Endothelial cell of umbilical vein (primary cell): Measurements from ENCODE around the gene NDUFS2. TPM values are rescaled to one million over a fixed set of nuclear protein-coding genes. Genes with fewer than 3 reads are reported as not detected.

ENCODE experiments used
- BruUV-seq: library from RNA; stranded (reverse); fragments of 400-500 nt; replicated peaks from 2 replicates; lab custom pipeline; 2021; lab: Mats Ljungman, UMichigan
- CTCF ChIA-PET: fragments of 300-600, 350-600 bp; sonication (Branson Sonifier 250); formaldehyde crosslinking; loops from one replicate; lab custom pipeline; 2021; ENCODE audit warnings: antibody characterized with exemption, inconsistent platforms; lab: Charles Lee
- POLR2A ChIA-PET: fragments of 300-600, 350-600 bp; sonication (Branson Sonifier 250); formaldehyde crosslinking; loops from one replicate; lab custom pipeline; 2021; ENCODE audit warnings: antibody characterized with exemption, inconsistent platforms; lab: Charles Lee
- DNase-seq: peaks from one replicate; pipeline ENCODE4 v3.0.0-alpha.2; 2011; ENCODE audit warnings: low read depth, low spot score
- FAIRE-seq: peaks from 2 replicates; lab custom pipeline; 2011; peaks lifted over from hg19 to GRCh38; lab: Jason Lieb, UNC
- H2AFZ ChIP-seq: 2 replicates; pipeline ENCODE4 v1.6.0; 2012; ENCODE audit warnings: low read depth, low read length, control low read depth, inconsistent platforms
- H3K27ac ChIP-seq: 2 replicates; pipeline ENCODE4 v1.5.1; 2011; ENCODE audit warnings: low read depth, mild to moderate bottlenecking, control low read depth, low read length, moderate library complexity; ENCODE audit not compliant: insufficient read depth
- H3K27me3 ChIP-seq, 2 experiments: 2 replicates each; pipeline versions ENCODE4 v1.6.0 to v1.6.1; 2011; ENCODE audit warnings: low read length in 2 of 2, mixed read lengths in 1 of 2; ENCODE audit not compliant: control insufficient read depth in 2 of 2, insufficient read depth in 2 of 2
- H3K36me3 ChIP-seq, 2 experiments: 2 replicates in 1 of 2; 3 replicates in 1 of 2; pipeline ENCODE4 v1.5.1; 2011; ENCODE audit warnings: low read length in 2 of 2, mild to moderate bottlenecking in 1 of 2, moderate library complexity in 1 of 2; ENCODE audit not compliant: control insufficient read depth in 2 of 2, insufficient read depth in 2 of 2; ENCODE audit errors: extremely low read depth in 1 of 2
- H3K4me1 ChIP-seq: 3 replicates; pipeline ENCODE4 v1.5.1; 2011; ENCODE audit warnings: mild to moderate bottlenecking, low read length; ENCODE audit not compliant: control insufficient read depth, insufficient read depth; ENCODE audit errors: extremely low read depth
- H3K4me2 ChIP-seq: 2 replicates; pipeline ENCODE4 v1.6.1; 2011; ENCODE audit warnings: low read length, control low read depth, mixed read lengths; ENCODE audit not compliant: insufficient read depth
- H3K4me3 ChIP-seq, 3 experiments: fragments of 200-600 bp in 1 of 3; sonication (generic), shearing (Covaris generic) in 1 of 3; replicated peaks in 1 of 3; 2 replicates each; pipeline ENCODE4 v1.5.1; 2011 to 2016; ENCODE audit warnings: control low read depth in 3 of 3, low read length in 3 of 3, mild to moderate bottlenecking in 2 of 3, inconsistent platforms in 1 of 3, low read depth in 1 of 3, moderate library complexity in 1 of 3; ENCODE audit not compliant: insufficient read depth in 1 of 3
- H3K79me2 ChIP-seq: 2 replicates; pipeline ENCODE4 v1.6.0; 2012; ENCODE audit warnings: low read length, inconsistent platforms; ENCODE audit not compliant: control insufficient read depth, insufficient read depth
- H3K9ac ChIP-seq: replicated peaks from 2 replicates; pipeline ENCODE3; 2011; ENCODE audit warnings: low read length, control low read depth; ENCODE audit not compliant: insufficient read depth; ENCODE audit errors: extremely low read depth
- H3K9me1 ChIP-seq: replicated peaks from 3 replicates; pipeline ENCODE4 v1.6.0; 2011; ENCODE audit warnings: mild to moderate bottlenecking, low read length; ENCODE audit not compliant: control insufficient read depth, insufficient read depth; ENCODE audit errors: extremely low read depth
- H3K9me3 ChIP-seq: replicated peaks from 2 replicates; pipeline ENCODE4 v1.5.1; 2012; ENCODE audit warnings: low read length, inconsistent platforms; ENCODE audit not compliant: control insufficient read depth, insufficient read depth
- H4K20me1 ChIP-seq: replicated peaks from 2 replicates; pipeline ENCODE3; 2011; ENCODE audit warnings: mild to moderate bottlenecking, low read length; ENCODE audit not compliant: control insufficient read depth, insufficient read depth; ENCODE audit errors: extremely low read depth
- EZH2 ChIP-seq: IDR thresholded peaks from 2 replicates; pipeline ENCODE4 v1.6.1; 2012; ENCODE audit warnings: borderline replicate concordance, low read depth, mild to moderate bottlenecking, moderate library complexity, low read length, inconsistent platforms; ENCODE audit not compliant: severe bottlenecking
- GATA2 ChIP-seq: IDR thresholded peaks from 2 replicates; pipeline ENCODE4 v1.7.0; 2011; ENCODE audit warnings: low read depth, mild to moderate bottlenecking, moderate library complexity, mixed read lengths, low read length; ENCODE audit not compliant: insufficient read length, insufficient read depth
- JUN ChIP-seq: IDR thresholded peaks from 2 replicates; pipeline ENCODE4 v1.6.1; 2011; ENCODE audit warnings: borderline replicate concordance, low read depth; ENCODE audit not compliant: insufficient read length, insufficient read depth
- MYC ChIP-seq: IDR thresholded peaks from one replicate; pipeline ENCODE4 v1.6.1; 2011; ENCODE audit warnings: mild to moderate bottlenecking, low read depth, low read length
- POLR2A ChIP-seq: IDR thresholded peaks from 2 replicates; pipeline ENCODE4 v1.6.1; 2012; ENCODE audit warnings: low read depth, mild to moderate bottlenecking, control low read depth, low read length
- POLR2AphosphoS5 ChIP-seq: IDR thresholded peaks from 2 replicates; pipeline ENCODE4 v1.6.1; 2012; ENCODE audit warnings: low read depth, mild to moderate bottlenecking, control low read depth, low read length, moderate library complexity; ENCODE audit not compliant: insufficient read depth
- dilution Hi-C: fragments of 300-500 bp; cut with MboI; formaldehyde crosslinking; loops from one replicate; pipeline ENCODE4 v1.15.0; 2019; ENCODE audit warnings: low sequenced_read_pairs; ENCODE audit not compliant: extremely low pct_ligation_motif_present
- intact Hi-C: fragments of 100-400 bp; cut with micrococcal nuclease; formaldehyde crosslinking; loops from one replicate; pipeline ENCODE4 v1.10.0; 2022
- polyA plus RNA-seq, 4 experiments: library from polyadenylated mRNA; depleted of rRNA in 3 of 4; stranded (reverse) in 3 of 4; unstranded in 1 of 4; fragments of >200 nt; gene quantifications; 2 replicates each; pipeline versions ENCODE4 v1.2.1 to v1.2.3, GENCODE V29; 2011 to 2012; ENCODE audit warnings: missing spikeins in 1 of 4
- total RNA-seq: library from RNA; stranded (reverse); gene quantifications from 2 replicates; pipeline ENCODE4 v1.2.3, GENCODE V29; 2021
- TF ChIP-seq, protein P1 (sequence below), 2 donors: IDR thresholded peaks; 1 replicate in 1 of 2; 2 replicates in 1 of 2; pipeline ENCODE4 v1.5.1; 2011; ENCODE audit warnings: low read length in 2 of 2, mild to moderate bottlenecking in 2 of 2, moderate library complexity in 2 of 2, control low read depth in 1 of 2, inconsistent platforms in 1 of 2, low read depth in 1 of 2; ENCODE audit not compliant: insufficient read depth in 1 of 2; ENCODE audit errors: extremely low read depth in 1 of 2
- TF ChIP-seq, protein P2 (sequence below): IDR thresholded peaks from 2 replicates; pipeline ENCODE4 v1.6.1; 2011; ENCODE audit not compliant: insufficient read depth, insufficient read length

The NDUFS2 gene
- total and polyA plus RNA-seq, 2 donors (not counting 3 experiments of a cell fraction or from before 2014, with no cell fraction given) = 95.1 to 130 TPM

DNA sequence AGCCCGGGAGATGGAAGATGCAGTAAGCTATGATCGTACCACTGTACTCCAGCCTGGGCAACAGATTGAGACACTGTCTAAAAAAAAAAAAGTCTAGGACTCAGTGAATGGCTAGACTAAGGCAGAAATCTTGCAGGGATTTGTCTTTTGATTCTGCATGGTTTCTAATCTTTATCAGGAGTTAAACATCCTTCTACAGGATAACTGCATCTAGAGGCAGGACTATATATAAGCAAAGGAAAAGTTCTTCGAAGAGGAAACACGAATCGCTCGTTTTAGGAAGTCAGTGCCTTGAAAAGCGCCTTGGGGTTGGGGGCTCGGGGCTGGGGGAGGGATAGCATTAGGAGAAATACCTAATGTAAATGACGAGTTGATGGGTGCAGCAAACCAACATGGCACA, 49.0 kb upstream of the NDUFS2 start:
- FAIRE-seq (no peak), DNase-seq (no peak)
- TF ChIP-seq GATA2 (no peak), EZH2 (no peak)
- Histone ChIP-seq H4K20me1 (no peaks in the 10 kb centered on the region), H2AFZ (peak overlapping the region; percentile 31), H3K4me2 (peak overlapping the region; percentile 52), H3K9ac (no peak overlapping the region), H3K4me3 (peak overlapping the region in 2 of 3 experiments; percentile 52 to 77), H3K9me3 (no peaks in the 10 kb centered on the region), H3K27ac (no peak overlapping the region), H3K79me2 (no peaks in the 10 kb centered on the region), H3K4me1 (no peaks in the 10 kb centered on the region), H3K9me1 (no peaks in the 10 kb centered on the region), H3K27me3 (no peaks in the 10 kb centered on the region), H3K36me3 (peaks cover 2 to 5% of the 10 kb centered on the region in 2 experiments)
- ChIA-PET CTCF (interaction anchor here (0.7 to 2.7 kb wide), 6 partner anchors 11 to 132 kb away, joined by 3 to 14 read pairs (median 4); partner anchors contain the start of genes DEDD, F11R and PPOX), POLR2A (interaction anchor here (1.0 kb wide), 1 partner anchor 20 kb away, joined by 11 read pairs; the partner anchor contains the start of gene DEDD)
- dilution Hi-C loops = no loop called here
- BruUV-seq = no TSS peak
- intact Hi-C loops = loop anchor here (1.0 kb wide), 1 partner anchor 34 kb away; no protein-coding TSS in a partner anchor

DNA sequence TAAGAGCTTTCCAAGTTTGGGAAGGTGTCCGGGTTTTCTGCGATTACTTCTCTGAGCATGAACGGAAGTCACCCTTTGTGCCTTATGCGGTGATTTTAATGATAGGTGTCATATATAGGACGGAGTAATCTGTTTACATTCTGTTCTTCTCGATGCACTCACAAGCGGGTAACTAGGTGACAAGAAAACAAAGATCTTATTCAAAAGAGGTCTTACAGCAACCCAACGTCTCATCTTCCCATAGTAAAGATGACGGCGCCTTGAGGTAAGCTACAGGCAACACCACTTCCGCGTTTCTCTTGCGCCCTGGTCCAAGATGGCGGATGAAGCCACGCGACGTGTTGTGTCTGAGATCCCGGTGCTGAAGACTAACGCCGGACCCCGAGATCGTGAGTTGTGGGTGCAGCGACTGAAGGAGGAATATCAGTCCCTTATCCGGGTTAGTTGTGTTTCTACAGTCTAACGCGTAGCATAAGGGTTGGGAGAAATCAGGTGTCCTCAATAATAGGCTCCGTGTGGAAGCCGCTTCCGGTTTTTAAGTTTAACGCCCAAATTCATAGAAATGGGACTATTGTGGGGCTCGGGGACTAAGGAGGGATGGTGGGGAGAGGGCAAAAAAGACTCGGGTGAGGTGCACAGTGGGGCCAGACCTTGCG, 48.4 kb upstream of the NDUFS2 start, which contains the start of gene UFC1:
Gene UFC1, plus strand, starts transcription at position 297 of the 656 bp plus-strand sequence. Its CDS starts 20 bp downstream, at position 317.
- H3K27me3 ChIP-seq = no peaks in the 10 kb centered on the region
- H3K27ac ChIP-seq = peak within 1 kb of the TSS; percentile 81
- H4K20me1 ChIP-seq = no peaks in the 10 kb centered on the region
- H3K4me2 ChIP-seq = peak within 1 kb of the TSS; percentile 52
- DNase-seq (peak; percentile 91), FAIRE-seq (peak; percentile 77)
- dilution Hi-C loops = no loop called here
- H3K4me1 ChIP-seq = no peaks in the 10 kb centered on the region
- intact Hi-C loops = loop anchor here (1.0 kb wide), 1 partner anchor 35 kb away; no protein-coding TSS in a partner anchor
- peak within 1 kb of the TSS; percentile 69 for H2AFZ ChIP-seq
- ChIA-PET POLR2A (interaction anchor here (1.0 kb wide), 1 partner anchor 21 kb away, joined by 11 read pairs; the partner anchor contains the start of gene DEDD), CTCF (interaction anchor here (0.6 to 2.7 kb wide), 7 partner anchors 12 to 133 kb away, joined by 3 to 14 read pairs (median 3); partner anchors contain the start of genes DEDD, F11R and PPOX)
- H3K9me1 ChIP-seq = no peaks in the 10 kb centered on the region
- no peaks in the 10 kb centered on the region for H3K9me3 ChIP-seq
- BruUV-seq = TSS peak; percentile 96
- H3K9ac ChIP-seq = peak within 1 kb of the TSS; percentile 97
- H3K4me3 ChIP-seq = peak within 1 kb of the TSS; percentile 24 to 77 (median 52)
- peaks cover 2 to 5% of the 10 kb centered on the region in 2 experiments for H3K36me3 ChIP-seq
- TF ChIP-seq POLR2AphosphoS5 = peak; percentile 68
- TF ChIP-seq GATA2 = no peak
- TF ChIP-seq MYC = peak; percentile 74
- TF ChIP-seq JUN = no peak
- TF ChIP-seq POLR2A = peak; percentile 86
- TF ChIP-seq, protein P1, sequence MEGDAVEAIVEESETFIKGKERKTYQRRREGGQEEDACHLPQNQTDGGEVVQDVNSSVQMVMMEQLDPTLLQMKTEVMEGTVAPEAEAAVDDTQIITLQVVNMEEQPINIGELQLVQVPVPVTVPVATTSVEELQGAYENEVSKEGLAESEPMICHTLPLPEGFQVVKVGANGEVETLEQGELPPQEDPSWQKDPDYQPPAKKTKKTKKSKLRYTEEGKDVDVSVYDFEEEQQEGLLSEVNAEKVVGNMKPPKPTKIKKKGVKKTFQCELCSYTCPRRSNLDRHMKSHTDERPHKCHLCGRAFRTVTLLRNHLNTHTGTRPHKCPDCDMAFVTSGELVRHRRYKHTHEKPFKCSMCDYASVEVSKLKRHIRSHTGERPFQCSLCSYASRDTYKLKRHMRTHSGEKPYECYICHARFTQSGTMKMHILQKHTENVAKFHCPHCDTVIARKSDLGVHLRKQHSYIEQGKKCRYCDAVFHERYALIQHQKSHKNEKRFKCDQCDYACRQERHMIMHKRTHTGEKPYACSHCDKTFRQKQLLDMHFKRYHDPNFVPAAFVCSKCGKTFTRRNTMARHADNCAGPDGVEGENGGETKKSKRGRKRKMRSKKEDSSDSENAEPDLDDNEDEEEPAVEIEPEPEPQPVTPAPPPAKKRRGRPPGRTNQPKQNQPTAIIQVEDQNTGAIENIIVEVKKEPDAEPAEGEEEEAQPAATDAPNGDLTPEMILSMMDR (IDR thresholded peaks at IDR 0.05; ENCODE audit: extremely low read depth in 1 of 2, insufficient read depth in 1 of 2, low read depth in 1 of 2, low read length in 2 of 2) = no peak
- TF ChIP-seq, protein P2, sequence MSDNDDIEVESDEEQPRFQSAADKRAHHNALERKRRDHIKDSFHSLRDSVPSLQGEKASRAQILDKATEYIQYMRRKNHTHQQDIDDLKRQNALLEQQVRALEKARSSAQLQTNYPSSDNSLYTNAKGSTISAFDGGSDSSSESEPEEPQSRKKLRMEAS = peak; percentile 22
- no peak for TF ChIP-seq EZH2
- H3K79me2 ChIP-seq = no peaks in the 10 kb centered on the region
